ENCODE data around the gene MVB12B. TPM values are rescaled to one million over a fixed set of nuclear protein-coding genes. Genes with fewer than 3 reads are reported as not detected.

The MVB12B gene
- total and polyA plus RNA-seq, 2 of the 8 experiments (the other 6 are each of a cell fraction or from before 2014, with no cell fraction given) = 2.6 to 5.0 TPM

DNA sequence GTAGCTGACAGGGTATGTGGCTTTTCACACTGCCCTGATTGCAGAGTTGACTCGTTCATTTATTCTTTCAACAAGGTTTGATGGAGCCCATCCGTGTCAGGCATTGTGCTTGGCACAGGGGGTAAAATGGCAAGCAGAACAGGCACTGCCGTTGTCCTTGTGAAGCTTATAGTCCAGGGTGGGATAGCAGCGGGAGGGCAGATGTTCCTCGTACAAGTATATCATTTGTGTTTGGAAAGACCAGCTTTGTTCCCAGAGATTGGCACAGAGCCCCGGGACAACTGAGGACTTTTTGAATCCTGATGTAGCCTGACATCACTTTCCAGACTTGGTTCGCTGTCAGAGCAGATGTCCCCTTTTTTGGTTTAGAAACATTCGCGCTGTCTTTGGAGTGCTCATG lies 50.9 kb downstream of the MVB12B start (continued):
- TF ChIP-seq, protein P1, sequence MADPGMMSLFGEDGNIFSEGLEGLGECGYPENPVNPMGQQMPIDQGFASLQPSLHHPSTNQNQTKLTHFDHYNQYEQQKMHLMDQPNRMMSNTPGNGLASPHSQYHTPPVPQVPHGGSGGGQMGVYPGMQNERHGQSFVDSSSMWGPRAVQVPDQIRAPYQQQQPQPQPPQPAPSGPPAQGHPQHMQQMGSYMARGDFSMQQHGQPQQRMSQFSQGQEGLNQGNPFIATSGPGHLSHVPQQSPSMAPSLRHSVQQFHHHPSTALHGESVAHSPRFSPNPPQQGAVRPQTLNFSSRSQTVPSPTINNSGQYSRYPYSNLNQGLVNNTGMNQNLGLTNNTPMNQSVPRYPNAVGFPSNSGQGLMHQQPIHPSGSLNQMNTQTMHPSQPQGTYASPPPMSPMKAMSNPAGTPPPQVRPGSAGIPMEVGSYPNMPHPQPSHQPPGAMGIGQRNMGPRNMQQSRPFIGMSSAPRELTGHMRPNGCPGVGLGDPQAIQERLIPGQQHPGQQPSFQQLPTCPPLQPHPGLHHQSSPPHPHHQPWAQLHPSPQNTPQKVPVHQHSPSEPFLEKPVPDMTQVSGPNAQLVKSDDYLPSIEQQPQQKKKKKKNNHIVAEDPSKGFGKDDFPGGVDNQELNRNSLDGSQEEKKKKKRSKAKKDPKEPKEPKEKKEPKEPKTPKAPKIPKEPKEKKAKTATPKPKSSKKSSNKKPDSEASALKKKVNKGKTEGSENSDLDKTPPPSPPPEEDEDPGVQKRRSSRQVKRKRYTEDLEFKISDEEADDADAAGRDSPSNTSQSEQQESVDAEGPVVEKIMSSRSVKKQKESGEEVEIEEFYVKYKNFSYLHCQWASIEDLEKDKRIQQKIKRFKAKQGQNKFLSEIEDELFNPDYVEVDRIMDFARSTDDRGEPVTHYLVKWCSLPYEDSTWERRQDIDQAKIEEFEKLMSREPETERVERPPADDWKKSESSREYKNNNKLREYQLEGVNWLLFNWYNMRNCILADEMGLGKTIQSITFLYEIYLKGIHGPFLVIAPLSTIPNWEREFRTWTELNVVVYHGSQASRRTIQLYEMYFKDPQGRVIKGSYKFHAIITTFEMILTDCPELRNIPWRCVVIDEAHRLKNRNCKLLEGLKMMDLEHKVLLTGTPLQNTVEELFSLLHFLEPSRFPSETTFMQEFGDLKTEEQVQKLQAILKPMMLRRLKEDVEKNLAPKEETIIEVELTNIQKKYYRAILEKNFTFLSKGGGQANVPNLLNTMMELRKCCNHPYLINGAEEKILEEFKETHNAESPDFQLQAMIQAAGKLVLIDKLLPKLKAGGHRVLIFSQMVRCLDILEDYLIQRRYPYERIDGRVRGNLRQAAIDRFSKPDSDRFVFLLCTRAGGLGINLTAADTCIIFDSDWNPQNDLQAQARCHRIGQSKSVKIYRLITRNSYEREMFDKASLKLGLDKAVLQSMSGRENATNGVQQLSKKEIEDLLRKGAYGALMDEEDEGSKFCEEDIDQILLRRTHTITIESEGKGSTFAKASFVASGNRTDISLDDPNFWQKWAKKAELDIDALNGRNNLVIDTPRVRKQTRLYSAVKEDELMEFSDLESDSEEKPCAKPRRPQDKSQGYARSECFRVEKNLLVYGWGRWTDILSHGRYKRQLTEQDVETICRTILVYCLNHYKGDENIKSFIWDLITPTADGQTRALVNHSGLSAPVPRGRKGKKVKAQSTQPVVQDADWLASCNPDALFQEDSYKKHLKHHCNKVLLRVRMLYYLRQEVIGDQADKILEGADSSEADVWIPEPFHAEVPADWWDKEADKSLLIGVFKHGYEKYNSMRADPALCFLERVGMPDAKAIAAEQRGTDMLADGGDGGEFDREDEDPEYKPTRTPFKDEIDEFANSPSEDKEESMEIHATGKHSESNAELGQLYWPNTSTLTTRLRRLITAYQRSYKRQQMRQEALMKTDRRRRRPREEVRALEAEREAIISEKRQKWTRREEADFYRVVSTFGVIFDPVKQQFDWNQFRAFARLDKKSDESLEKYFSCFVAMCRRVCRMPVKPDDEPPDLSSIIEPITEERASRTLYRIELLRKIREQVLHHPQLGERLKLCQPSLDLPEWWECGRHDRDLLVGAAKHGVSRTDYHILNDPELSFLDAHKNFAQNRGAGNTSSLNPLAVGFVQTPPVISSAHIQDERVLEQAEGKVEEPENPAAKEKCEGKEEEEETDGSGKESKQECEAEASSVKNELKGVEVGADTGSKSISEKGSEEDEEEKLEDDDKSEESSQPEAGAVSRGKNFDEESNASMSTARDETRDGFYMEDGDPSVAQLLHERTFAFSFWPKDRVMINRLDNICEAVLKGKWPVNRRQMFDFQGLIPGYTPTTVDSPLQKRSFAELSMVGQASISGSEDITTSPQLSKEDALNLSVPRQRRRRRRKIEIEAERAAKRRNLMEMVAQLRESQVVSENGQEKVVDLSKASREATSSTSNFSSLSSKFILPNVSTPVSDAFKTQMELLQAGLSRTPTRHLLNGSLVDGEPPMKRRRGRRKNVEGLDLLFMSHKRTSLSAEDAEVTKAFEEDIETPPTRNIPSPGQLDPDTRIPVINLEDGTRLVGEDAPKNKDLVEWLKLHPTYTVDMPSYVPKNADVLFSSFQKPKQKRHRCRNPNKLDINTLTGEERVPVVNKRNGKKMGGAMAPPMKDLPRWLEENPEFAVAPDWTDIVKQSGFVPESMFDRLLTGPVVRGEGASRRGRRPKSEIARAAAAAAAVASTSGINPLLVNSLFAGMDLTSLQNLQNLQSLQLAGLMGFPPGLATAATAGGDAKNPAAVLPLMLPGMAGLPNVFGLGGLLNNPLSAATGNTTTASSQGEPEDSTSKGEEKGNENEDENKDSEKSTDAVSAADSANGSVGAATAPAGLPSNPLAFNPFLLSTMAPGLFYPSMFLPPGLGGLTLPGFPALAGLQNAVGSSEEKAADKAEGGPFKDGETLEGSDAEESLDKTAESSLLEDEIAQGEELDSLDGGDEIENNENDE (IDR thresholded peaks at IDR 0.05; ENCODE audit: insufficient replicate concordance, low read length) = no peak
- no peak for TF ChIP-seq GABPA (IDR thresholded peaks at IDR 0.05; ENCODE audit: borderline replicate concordance, insufficient read depth, low read length)
- TF ChIP-seq CHD1 (IDR thresholded peaks at IDR 0.05; ENCODE audit: low read depth, low read length) = no peak
- no peak for TF ChIP-seq TCF12 (IDR thresholded peaks at IDR 0.05; ENCODE audit: low read depth, low read length)
- no peak for TF ChIP-seq RNF2 (IDR thresholded peaks at IDR 0.05; ENCODE audit: borderline replicate concordance, low read depth, low read length, missing control alignments, poor library complexity, severe bottlenecking)
- no peak for TF ChIP-seq PHF8 (conservative IDR thresholded peaks at IDR 0.05; ENCODE audit: low read depth, low read length)
